Measurements from ENCODE around the gene CLEC3B. TPM values are rescaled to one million over a fixed set of nuclear protein-coding genes. Genes with fewer than 3 reads are reported as not detected.
A peak's percentile ranks its signal among the peaks of the same experiment; 100 is the strongest.

The CLEC3B gene
- total RNA-seq, 2 experiments from 2014 or later = 0.34 to 0.36 TPM

DNA sequence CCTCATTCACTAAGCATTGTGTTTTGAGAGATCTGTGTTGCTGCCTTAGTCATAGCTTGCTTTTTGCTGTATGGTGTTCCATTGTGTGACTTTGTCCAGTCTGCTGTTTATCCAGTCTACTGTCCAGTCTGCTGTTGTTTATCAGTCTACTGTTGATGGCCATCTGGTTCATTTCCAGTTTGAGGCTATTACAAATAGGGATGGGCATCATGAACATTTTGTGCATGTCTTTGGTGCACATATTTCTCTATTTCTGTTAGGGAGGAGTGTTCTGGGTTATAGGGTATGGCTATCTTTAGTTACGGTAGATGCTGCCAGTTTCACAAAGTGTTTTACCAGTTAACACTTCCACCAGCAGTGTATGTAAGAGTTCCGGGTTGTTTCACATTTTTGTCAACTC is 22.2 kb upstream of the CLEC3B start:
- POLR2A ChIA-PET = interaction anchor here (1.3 kb wide), 1 partner anchor 114 kb away, joined by 3 read pairs; no protein-coding TSS in a partner anchor
- H3K27me3 ChIP-seq (ENCODE audit: control insufficient read depth in 1 of 2, insufficient read depth in 2 of 2, low read length in 2 of 2) = peaks cover 0 to 2% of the 10 kb centered on the region in 2 experiments
- no peak overlapping the region for H3K4me3 ChIP-seq (ENCODE audit: low read length)
- H3K27ac ChIP-seq (ENCODE audit: low read depth in 1 of 2, low read length in 2 of 2) = peak overlapping the region in 1 of 2 donors; percentile 30
- intact Hi-C loops (cut with DNase I, micrococcal nuclease) = no loop called here
- peaks cover 86% of the 10 kb centered on the region for H3K36me3 Mint-ChIP-seq (ENCODE audit: low read depth)
- TF ChIP-seq, protein P1, sequence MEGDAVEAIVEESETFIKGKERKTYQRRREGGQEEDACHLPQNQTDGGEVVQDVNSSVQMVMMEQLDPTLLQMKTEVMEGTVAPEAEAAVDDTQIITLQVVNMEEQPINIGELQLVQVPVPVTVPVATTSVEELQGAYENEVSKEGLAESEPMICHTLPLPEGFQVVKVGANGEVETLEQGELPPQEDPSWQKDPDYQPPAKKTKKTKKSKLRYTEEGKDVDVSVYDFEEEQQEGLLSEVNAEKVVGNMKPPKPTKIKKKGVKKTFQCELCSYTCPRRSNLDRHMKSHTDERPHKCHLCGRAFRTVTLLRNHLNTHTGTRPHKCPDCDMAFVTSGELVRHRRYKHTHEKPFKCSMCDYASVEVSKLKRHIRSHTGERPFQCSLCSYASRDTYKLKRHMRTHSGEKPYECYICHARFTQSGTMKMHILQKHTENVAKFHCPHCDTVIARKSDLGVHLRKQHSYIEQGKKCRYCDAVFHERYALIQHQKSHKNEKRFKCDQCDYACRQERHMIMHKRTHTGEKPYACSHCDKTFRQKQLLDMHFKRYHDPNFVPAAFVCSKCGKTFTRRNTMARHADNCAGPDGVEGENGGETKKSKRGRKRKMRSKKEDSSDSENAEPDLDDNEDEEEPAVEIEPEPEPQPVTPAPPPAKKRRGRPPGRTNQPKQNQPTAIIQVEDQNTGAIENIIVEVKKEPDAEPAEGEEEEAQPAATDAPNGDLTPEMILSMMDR (IDR thresholded peaks at IDR 0.05) = no peak
- no peak overlapping the region for H3K4me3 Mint-ChIP-seq
- H3K4me1 Mint-ChIP-seq (ENCODE audit: low read depth) = peaks cover 43% of the 10 kb centered on the region
- H3K9me3 Mint-ChIP-seq = no peaks in the 10 kb centered on the region
- peaks cover 54% of the 10 kb centered on the region for H3K36me3 ChIP-seq (ENCODE audit: insufficient read depth, low read length)
- ATAC-seq (ENCODE audit: poor library complexity) = no peak
- no peaks in the 10 kb centered on the region for H3K27me3 Mint-ChIP-seq
- CTCF ChIA-PET = no interaction called here
- peak overlapping the region; percentile 57 for H3K27ac Mint-ChIP-seq
- no peak for DNase-seq
- no peaks in the 10 kb centered on the region for H3K9me3 ChIP-seq (ENCODE audit: control insufficient read depth in 1 of 2, insufficient read depth in 1 of 2, low read length in 2 of 2)
- H3K4me1 ChIP-seq (ENCODE audit: insufficient read depth, low read length) = peaks cover 39% of the 10 kb centered on the region

DNA sequence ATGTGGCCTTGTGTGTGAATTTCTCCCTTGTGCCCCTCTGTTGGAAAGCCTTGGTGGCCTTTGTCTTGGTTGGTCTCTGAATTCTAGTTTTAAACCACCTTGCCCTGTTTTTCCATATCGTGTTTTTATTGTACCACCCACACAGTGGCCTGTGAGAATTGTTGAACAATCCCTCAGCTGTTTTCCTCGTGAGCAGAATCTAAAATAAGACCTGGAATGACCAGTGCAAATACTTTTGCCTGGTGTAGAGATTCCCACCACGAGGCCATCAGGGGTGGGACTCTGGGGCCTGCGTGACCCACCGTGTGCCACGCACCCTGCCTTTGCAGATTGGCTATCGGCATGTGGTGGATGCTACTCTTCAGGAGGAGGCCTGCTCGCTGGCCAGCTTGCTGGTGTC is 19.0 kb upstream of the CLEC3B start:
- no peak for DNase-seq
- Mint-ChIP-seq H3K27ac (peak overlapping the region; percentile 44), H3K4me3 (no peak overlapping the region), H3K4me1 (ENCODE audit: low read depth) (peaks cover 52% of the 10 kb centered on the region), H3K9me3 (no peaks in the 10 kb centered on the region), H3K27me3 (no peaks in the 10 kb centered on the region), H3K36me3 (ENCODE audit: low read depth) (peaks cover 86% of the 10 kb centered on the region)
- TF ChIP-seq, protein P1 (IDR thresholded peaks at IDR 0.05) = no peak
- ChIA-PET POLR2A (interaction anchor here (2.7 kb wide), 1 partner anchor 31 kb away, joined by 18 read pairs; the partner anchor contains the start of genes EXOSC7 and ZDHHC3), CTCF (no interaction called here)
- Histone ChIP-seq H3K36me3 (ENCODE audit: insufficient read depth, low read length) (peaks cover 49% of the 10 kb centered on the region), H3K4me1 (ENCODE audit: insufficient read depth, low read length) (peaks cover 54% of the 10 kb centered on the region), H3K27ac (ENCODE audit: low read depth in 1 of 2, low read length in 2 of 2) (peak overlapping the region in 1 of 2 donors; percentile 55), H3K4me3 (ENCODE audit: low read length) (no peak overlapping the region), H3K27me3 (ENCODE audit: control insufficient read depth in 1 of 2, insufficient read depth in 2 of 2, low read length in 2 of 2) (peaks cover 0 to 2% of the 10 kb centered on the region in 2 experiments), H3K9me3 (ENCODE audit: control insufficient read depth in 1 of 2, insufficient read depth in 1 of 2, low read length in 2 of 2) (no peaks in the 10 kb centered on the region)
- no peak for ATAC-seq (ENCODE audit: poor library complexity)
- intact Hi-C loops (cut with DNase I, micrococcal nuclease) = no loop called here

DNA sequence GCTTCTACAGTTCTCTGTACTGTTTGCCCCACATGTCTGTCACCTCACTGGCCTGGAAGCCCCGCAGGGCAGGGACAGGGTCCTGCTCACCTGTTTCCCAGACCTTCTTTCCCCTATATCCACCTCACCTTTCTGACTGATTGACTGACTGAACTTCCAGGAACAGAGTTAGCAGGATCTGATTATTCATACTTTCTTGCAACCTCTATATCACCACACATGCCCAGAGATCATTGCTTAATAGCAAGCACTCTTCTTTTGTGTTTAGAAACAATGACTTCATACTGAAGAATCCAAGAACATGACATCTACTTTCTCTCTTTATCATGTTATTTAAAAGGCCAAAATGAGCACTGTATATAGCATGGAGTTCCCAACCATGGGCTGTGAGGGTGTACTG is 18.0 kb upstream of the CLEC3B start:
- H3K4me1 ChIP-seq (ENCODE audit: insufficient read depth, low read length) = peaks cover 63% of the 10 kb centered on the region
- Mint-ChIP-seq H3K9me3 (no peaks in the 10 kb centered on the region), H3K4me1 (ENCODE audit: low read depth) (peaks cover 46% of the 10 kb centered on the region), H3K36me3 (ENCODE audit: low read depth) (peaks cover 86% of the 10 kb centered on the region), H3K27ac (peak overlapping the region; percentile 4), H3K27me3 (no peaks in the 10 kb centered on the region), H3K4me3 (no peak overlapping the region)
- TF ChIP-seq, protein P1 (IDR thresholded peaks at IDR 0.05) = no peak
- intact Hi-C loops (cut with DNase I, micrococcal nuclease) = no loop called here
- ChIA-PET POLR2A (no interaction called here), CTCF (no interaction called here)
- no peaks in the 10 kb centered on the region for H3K9me3 ChIP-seq (ENCODE audit: control insufficient read depth in 1 of 2, insufficient read depth in 1 of 2, low read length in 2 of 2)
- ATAC-seq (ENCODE audit: poor library complexity) = no peak
- no peak overlapping the region for H3K4me3 ChIP-seq (ENCODE audit: low read length)
- peaks cover 54% of the 10 kb centered on the region for H3K36me3 ChIP-seq (ENCODE audit: insufficient read depth, low read length)
- no peak for DNase-seq
- peaks cover 0 to 2% of the 10 kb centered on the region in 2 experiments for H3K27me3 ChIP-seq (ENCODE audit: control insufficient read depth in 1 of 2, insufficient read depth in 2 of 2, low read length in 2 of 2)
- no peak overlapping the region for H3K27ac ChIP-seq (ENCODE audit: low read depth in 1 of 2, low read length in 2 of 2)
